ENCODE measurements around the gene NPY1R. TPM values are rescaled to one million over a fixed set of nuclear protein-coding genes. Genes with fewer than 3 reads are reported as not detected.

The NPY1R gene
- total RNA-seq, 4 donors from 2014 or later = 11.5 to 51.1 (median 37.9) TPM

GRCh38 chr4:163350672-163351071 is 18.3 kb upstream of the NPY1R start:
- DNase-seq (ENCODE audit: low spot score) (no peak), ATAC-seq (ENCODE audit: low FRiP score) (no peak)
- TF ChIP-seq, protein P1, sequence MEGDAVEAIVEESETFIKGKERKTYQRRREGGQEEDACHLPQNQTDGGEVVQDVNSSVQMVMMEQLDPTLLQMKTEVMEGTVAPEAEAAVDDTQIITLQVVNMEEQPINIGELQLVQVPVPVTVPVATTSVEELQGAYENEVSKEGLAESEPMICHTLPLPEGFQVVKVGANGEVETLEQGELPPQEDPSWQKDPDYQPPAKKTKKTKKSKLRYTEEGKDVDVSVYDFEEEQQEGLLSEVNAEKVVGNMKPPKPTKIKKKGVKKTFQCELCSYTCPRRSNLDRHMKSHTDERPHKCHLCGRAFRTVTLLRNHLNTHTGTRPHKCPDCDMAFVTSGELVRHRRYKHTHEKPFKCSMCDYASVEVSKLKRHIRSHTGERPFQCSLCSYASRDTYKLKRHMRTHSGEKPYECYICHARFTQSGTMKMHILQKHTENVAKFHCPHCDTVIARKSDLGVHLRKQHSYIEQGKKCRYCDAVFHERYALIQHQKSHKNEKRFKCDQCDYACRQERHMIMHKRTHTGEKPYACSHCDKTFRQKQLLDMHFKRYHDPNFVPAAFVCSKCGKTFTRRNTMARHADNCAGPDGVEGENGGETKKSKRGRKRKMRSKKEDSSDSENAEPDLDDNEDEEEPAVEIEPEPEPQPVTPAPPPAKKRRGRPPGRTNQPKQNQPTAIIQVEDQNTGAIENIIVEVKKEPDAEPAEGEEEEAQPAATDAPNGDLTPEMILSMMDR (IDR thresholded peaks at IDR 0.05) = no peak

DNA sequence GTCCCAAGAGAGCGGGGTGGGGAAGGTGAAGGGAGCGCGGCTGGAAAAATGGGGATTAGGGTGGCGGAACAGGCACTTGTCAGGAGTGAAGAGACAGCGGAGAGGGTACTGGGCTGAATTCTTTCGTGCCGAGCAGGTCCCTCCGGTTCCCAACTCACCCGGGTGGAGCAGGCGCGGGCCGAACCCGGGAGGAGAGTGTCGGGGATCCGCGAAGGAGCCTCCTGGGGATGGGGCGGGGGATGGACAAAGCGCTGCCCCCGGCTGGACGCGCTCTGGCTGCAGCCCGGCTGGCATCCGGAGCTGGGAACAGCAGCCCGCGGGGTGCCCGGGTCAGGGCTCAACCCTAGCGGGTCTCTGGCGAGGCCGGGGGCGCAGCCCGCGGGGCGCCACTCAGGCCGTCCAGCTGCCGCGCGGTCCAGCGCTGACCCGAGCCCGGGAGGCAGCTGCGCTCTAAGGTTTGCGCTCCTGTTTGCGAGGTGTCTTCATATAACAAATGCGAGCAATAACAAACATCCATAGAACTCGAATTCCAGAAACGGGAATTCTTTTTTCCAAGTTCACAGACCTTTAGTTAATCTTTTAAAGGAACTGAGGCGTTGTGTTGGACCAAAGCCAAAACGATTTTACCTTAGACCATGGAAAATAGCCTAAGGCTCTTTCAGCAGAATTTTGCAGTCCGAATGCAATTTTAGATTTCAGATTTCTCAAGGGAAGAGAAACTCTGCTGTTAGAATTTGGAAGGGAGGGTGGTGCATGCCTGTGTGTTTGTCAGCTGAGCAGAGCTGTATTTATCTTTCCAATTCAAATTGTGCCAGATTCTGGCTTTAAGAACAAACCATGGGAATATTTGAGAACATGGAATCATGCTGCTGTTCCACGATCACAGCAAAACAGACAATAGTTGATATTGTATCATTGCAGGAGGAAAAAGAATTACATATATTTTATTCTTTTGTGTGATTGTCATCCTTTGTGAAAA is 12.0 kb upstream of the NPY1R start:
- TF ChIP-seq, protein P1 (IDR thresholded peaks at IDR 0.05) = no peak
- ATAC-seq (ENCODE audit: low FRiP score) = peak; percentile 64
- DNase-seq (ENCODE audit: low spot score) = no peak

DNA sequence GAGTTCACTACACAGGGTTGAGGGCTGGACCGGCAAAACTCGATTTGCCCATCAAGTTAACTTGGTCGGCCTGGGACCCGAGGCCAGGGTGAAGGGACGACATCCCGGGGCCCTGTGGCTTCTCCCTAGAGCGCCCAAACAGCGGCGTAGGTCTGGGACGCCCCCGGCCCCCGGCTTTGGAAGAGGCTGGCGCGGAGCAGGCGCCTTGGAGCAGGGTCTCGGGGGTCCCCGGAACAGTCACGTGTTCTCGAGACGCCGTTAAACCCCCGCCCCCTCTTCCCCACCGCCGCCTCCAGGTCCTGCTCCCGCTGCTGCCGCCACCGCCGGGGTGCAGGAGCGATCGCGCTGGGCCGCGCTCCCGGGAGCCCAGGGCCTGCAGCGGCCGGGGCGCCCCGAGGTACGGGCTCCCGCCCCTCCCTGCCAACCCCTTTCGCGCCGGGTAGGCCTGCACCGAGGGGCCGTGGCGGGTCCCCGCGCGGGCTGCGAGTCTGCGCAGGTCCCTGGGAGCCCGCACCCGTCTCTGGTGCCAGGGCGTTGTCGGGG is 11.3 kb upstream of the NPY1R start, which contains the start of gene NPY5R:
TSS of gene NPY5R (plus strand) at position 289 of the 543 bp plus-strand sequence. CDS start 6,382 bp downstream, outside the sequence.
- ATAC-seq (ENCODE audit: low FRiP score) = peak; percentile 85
- no peak for DNase-seq (ENCODE audit: low spot score)
- TF ChIP-seq, protein P1 (IDR thresholded peaks at IDR 0.05) = no peak

GRCh38 chr4:163335384-163335783 is 3.0 kb upstream of the NPY1R start:
- DNase-seq (ENCODE audit: low spot score) (no peak), ATAC-seq (ENCODE audit: low FRiP score) (no peak)
- TF ChIP-seq, protein P1 (IDR thresholded peaks at IDR 0.05) = no peak

DNA sequence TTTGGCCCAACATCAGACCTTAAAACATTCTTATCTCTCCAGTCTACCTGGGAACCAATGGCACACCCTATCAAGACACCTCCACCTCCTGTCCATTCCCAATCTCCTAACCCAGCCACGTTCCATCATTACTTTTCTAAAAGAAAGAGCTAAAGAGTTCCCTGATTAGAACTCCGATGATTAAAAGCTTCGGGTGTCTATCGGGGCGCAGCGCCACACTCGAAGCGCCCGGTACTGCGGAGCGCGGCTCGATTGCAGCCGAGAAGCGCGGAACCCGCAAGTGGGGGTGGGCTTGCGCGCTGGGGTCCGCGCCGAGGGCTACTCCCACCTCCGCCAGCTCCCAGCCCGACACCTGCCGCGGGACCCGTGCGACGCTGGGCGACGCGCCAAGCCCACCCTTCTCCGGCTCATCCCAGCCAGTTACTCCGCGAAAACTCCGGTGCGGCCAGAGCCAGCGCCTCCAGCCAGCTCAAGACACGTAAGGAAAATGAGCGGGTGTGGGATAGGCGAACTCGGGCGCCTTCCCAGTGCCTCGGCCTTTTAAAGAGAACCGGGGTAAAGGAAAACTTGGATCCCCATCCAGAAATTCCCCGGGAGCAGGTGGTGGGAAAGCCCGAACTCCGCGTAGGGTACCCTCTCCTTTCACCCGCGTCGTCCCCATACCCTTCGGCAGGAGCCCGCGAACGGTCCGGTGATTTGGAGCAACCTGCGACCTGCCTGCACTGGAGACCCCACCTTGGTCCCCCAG is 593 bp downstream of the NPY1R start:
- TF ChIP-seq, protein P1 (IDR thresholded peaks at IDR 0.05) = no peak
- DNase-seq (ENCODE audit: low spot score) = no peak
- ATAC-seq (ENCODE audit: low FRiP score) = peak; percentile 52

DNA sequence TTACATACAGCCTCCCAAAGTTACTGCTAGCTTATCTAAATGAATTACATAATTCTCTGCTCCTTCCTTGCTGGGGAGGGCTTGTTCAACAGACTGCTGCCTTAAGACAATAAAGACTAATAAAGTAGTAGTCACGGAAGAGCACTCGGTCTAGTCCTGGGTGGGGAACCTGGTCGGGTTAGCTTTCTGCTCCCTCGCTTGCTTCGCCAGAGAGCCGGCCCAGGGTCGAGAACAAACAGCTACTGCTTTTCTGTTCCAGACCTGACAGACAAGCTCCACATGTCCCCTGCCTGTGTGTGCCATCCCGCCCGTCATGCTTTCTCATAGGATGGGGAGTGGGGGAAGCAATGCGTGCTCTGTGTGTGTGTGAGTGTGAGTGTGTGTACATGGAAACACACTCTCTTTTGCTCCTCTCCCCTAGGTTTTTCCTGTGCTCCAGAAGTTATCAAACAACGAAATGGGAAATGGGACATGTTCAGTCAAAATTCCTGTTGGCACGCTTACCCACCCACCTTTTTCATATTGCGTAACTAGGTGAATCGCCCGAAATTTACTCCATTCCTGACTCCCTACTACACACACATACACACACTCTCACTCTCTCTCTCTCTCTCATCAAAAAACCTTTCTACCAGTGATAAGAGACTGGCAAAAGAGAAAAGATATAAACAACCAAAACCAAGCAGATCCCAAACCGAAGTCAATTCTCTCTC is 1.3 kb downstream of the NPY1R start:
- peak; percentile 45 for ATAC-seq (ENCODE audit: low FRiP score)
- DNase-seq (ENCODE audit: low spot score) = no peak
- TF ChIP-seq, protein P1 (IDR thresholded peaks at IDR 0.05) = no peak
